ENCODE results near the gene RAB31.

DNA sequence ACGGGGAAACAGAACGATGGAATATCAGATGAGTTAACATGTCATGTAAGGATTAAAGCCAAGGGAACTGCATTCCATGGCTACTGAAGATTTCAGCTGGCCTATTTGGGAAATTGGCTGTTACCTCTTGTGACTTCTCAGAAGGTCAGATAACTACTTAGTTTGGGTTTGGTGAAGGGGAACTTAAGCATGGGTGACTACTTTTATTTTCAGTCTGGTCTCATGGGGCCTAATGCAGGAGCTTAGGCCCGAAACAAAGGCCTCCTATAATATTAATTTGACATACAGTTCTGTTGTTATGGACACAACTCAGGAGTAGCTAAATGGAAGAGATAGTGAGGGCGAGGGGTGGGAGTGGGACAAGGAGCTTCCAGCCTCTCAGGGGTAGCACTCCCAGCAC, 133.7 kb downstream of the RAB31 start:
- TF ChIP-seq, protein P1, sequence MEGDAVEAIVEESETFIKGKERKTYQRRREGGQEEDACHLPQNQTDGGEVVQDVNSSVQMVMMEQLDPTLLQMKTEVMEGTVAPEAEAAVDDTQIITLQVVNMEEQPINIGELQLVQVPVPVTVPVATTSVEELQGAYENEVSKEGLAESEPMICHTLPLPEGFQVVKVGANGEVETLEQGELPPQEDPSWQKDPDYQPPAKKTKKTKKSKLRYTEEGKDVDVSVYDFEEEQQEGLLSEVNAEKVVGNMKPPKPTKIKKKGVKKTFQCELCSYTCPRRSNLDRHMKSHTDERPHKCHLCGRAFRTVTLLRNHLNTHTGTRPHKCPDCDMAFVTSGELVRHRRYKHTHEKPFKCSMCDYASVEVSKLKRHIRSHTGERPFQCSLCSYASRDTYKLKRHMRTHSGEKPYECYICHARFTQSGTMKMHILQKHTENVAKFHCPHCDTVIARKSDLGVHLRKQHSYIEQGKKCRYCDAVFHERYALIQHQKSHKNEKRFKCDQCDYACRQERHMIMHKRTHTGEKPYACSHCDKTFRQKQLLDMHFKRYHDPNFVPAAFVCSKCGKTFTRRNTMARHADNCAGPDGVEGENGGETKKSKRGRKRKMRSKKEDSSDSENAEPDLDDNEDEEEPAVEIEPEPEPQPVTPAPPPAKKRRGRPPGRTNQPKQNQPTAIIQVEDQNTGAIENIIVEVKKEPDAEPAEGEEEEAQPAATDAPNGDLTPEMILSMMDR (IDR thresholded peaks at IDR 0.05 in 8 of 11, conservative IDR thresholded peaks at IDR 0.05 in 3 of 11), result no peak
- TF ChIP-seq POLR2A (IDR thresholded peaks at IDR 0.05) (no peak), POLR2AphosphoS5 (IDR thresholded peaks at IDR 0.05) (no peak)
